Fibroblast of skin of right biceps (primary cell): ENCODE results near the gene FAM221B.

ENCODE experiments used
- DNase-seq: peaks from one replicate; pipeline ENCODE4 v3.0.0-alpha.2; 2013

Gene FAM221B, protein sequence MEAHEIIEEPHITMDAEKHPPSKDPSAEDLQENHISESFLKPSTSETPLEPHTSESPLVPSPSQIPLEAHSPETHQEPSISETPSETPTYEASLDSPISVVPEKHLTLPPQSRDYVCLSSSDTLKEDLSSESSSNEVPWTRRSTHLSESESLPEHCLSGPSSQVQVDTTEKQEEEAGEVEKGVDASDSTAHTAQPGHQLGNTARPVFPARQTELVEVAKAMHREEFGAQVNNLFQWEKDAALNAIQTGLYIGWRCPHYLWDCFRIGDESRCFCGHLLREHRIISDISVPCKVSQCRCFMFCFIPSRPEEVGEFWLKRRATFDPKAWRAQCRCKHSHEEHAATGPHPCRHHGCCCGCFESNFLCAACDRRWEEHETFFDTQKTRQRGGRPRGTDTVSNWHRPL

DNA sequence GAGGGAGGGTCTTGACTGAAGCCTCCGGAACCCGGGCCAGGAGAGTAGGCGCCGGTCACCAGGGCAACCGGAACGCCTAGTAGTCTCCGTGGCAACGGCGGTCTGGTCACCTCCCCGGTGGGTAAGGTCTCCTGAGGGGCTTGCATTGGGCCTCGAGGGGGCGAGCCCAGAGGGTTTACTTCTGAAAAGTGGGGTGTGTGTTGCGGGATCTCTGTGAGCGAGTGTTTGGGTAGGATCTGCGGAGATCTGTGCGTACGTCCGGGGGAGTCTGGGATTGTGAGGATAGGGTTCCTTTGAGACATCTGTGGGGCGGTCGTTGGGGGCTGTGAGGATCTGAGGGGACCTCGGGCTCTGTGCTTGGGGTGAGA, at the start of gene FAM221B:
TSS of gene FAM221B (minus strand) at position 17 of the 368 bp plus-strand sequence. CDS start 2,571 bp downstream, outside the sequence.
- no peak for DNase-seq

DNA sequence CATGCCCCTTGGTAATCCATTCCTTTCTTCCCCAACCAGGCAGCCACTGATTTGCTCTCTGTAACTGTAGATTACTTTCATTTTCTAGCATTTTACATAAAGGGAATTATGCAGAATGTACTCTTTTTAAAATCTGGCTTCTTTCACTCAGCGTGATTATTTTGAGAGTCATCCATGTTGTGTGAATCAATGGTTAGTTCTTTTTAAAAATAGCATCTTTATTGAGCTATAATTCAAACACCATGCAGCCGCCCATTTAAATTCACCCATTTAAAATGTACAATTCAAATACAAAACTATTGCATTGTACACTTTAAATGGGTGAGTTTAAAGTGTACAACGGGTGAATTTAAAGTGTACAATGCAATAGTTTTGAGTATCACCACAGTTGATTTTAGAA, 44.0 kb upstream of the FAM221B start:
- DNase-seq, result no peak

- no peak for DNase-seq
These were observed 43.0 kb upstream of the FAM221B start for GRCh38 chr9:35871545-35871944.

DNA sequence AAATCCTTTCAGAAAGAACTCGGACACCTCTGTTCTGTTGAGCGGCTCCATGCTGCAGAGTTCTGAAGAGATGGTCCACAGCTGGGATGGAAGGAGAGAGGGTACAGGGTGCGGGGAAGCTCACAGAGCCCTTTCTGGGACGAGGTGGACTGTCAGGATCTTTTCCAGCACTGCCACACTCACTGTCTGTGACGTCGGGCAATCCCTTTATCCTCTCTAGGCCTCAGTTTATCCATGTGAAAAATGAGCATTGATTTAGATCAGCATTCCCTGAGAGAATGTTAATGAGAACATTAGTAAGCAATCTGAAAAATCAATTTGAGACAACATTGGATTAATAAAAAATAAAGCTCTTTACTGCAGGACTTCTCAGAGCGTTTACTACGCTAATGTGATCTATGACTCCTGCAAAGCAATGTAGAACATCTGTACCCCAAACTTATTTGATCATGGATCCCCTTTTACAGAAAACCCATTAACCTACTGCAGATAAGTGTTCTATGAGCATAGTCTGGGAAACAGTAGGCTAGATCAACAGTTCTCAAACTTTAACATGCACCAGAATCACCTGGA, 41.9 kb upstream of the FAM221B start, which contains the start of gene OR13J1:
TSS of gene OR13J1 (minus strand) at position 51 of the 573 bp plus-strand sequence. CDS start at position 51, 0 bp downstream.
- no peak for DNase-seq

- no peak for DNase-seq
These were observed 41.2 kb upstream of the FAM221B start for GRCh38 chr9:35869621-35870216.

DNA sequence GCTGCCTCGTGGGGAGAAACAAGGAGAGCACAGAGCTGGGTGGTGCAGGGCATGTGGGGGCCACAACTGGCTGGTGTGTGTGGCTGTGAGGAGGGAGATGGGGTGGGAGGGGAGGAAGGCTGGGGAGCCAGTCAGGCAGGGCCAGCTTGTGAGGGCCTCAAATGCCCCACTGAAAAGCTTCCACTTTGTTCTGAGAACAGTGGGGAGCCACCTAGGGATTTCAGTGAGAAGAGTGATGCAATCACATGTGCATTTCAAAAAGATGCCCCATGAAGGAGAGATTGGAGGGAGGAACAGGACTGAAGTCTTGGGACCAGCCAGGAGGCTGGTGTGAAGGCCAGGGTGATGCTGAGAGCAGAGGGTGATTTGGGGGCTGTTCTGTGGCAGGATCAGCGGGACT, 40.4 kb upstream of the FAM221B start:
- DNase-seq, result no peak

GRCh38 chr9:35867538-35867937, 39.0 kb upstream of the FAM221B start:
- no peak for DNase-seq

DNA sequence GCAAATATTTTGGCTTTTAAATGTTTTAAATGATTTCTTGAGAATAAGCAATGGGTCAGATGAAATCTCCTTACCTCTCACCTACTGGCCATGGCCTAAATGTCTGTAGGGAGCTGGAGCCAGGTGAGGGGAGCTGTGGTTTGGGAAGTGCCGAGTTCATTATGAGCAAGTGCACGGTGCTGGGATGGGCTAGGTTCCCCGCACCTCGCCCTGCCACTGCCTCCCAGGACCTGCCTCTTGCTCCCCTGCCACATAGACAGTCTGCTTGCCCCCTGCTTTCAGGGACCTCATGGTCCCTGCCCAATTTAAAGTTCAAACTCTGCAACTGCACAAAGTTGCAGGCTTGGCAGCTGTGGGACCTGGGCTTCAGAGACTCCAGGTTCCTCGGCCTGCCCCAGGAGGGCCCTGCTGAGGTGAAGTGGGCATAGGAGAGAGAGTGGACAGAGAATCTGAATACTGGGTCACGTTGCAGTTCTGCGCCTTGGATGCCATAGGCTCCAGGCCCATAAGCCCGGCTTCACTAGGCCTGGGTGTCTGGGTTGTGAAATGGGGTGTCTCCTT, 36.2 kb upstream of the FAM221B start:
- DNase-seq, result no peak

GRCh38 chr9:35863583-35863982, 35.1 kb upstream of the FAM221B start:
- no peak for DNase-seq

DNA sequence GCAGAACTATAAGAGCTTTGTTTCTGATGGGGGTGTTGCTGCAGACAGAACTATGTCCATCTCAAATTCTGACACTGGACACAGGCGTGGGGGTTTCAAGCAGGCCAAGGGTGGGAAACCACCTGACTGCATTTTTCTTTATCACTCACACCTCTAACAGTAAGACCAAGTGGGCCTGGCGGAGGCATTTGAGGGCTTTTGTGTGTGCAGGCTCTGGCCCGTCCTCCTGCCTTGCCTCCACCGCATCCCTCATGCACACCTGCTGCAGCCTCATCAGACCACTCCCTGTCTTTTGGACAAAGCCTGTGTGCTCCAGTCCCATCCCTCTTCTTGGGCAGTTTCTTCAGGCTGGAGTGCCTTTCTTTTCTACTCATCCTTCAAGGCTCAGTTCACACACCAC, 33.8 kb upstream of the FAM221B start:
- DNase-seq, result no peak

- no peak for DNase-seq
These were observed 32.8 kb upstream of the FAM221B start for GRCh38 chr9:35861161-35861897.

GRCh38 chr9:35859990-35860339, 31.4 kb upstream of the FAM221B start:
- no peak for DNase-seq

GRCh38 chr9:35859310-35859989, 30.9 kb upstream of the FAM221B start:
- peak; percentile 30 for DNase-seq

- DNase-seq, result no peak
These were observed 29.9 kb upstream of the FAM221B start for GRCh38 chr9:35858458-35858857.

- no peak for DNase-seq
These were observed 28.4 kb upstream of the FAM221B start for GRCh38 chr9:35856882-35857281.

GRCh38 chr9:35856206-35856605, 27.7 kb upstream of the FAM221B start:
- no peak for DNase-seq

DNA sequence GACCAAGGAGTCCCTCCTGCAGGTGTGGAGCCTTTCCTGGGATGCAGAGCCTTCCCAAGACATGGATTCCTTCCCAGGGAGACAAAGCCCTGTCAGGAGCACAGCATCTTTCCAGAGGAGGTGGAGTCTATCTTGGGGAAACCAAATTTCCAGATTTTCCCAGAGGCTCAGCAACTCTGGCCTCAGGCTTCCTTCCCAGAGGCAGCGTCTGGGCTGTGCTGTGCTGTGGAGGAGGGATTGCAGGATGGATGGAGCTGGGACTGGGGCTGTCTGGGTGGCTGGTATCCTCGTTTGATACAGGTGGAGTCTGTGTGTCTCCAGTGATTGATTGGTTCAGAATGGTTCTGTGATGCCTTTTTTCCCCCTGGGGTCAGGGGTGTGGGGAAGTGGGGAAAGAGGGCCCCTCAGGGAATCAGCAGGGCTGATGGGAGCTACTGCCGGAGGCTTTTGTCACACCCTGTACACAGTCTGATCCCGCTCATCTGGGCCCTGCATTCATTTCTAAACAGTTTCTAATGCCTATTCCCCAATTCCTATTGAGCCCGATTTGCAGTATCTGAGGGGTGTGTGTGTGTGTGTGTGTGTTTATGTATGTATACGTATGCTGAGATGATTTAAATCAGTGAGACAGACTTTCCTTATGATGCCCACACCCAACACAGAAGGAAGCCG, 25.7 kb upstream of the FAM221B start:
- no peak for DNase-seq

DNA sequence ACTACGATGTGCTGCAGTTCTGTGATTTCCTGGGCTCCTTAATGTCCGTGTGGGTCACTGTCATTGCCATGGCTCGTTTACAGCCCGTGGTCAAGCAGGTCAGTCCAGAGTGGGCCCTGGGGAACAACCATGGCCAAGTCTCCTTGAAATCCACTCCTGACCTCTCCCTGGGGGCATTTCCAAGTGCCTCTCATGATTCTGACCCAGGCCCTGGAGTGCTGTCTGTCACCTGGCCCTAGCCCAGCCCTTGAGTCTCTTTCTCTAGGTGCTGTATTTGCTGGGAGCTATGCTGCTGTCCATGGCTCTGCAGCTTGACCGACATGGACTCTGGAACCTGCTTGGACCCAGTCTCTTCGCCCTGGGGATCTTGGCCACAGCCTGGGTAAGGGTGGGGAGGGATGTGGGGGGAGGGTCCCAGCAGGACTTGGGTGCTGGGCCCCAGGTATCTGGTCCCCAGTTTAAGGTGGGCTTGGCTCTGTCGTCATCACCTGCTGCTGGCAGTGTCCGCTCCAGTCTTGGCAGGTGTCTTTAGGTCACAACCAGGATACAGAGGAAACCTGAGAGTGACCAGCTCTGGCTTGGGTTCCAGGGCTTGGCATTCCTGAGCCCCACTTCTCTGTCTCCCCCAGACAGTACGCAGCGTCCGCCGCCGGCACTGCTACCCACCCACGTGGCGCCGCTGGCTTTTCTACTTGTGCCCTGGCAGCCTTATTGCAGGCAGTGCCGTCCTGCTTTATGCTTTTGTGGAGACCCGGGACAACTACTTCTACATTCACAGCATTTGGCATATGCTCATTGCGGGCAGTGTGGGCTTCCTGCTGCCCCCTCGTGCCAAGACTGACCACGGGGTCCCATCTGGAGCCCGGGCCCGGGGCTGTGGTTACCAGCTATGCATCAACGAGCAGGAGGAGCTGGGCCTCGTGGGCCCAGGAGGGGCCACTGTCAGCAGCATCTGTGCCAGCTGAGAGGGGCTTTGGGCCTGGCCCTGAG, 24.6 kb upstream of the FAM221B start:
- DNase-seq, result no peak

- DNase-seq, result no peak
These were observed 23.8 kb upstream of the FAM221B start for GRCh38 chr9:35852267-35852815.
